Muscle layer of duodenum (tissue), 2 donors: ENCODE results near the gene CRYGB.
"Not testable (repeated sequence)": the region's sequence is repeated elsewhere in the genome, so short reads cannot be mapped to it uniquely, and the experiment has no call there.

Source experiments
- H3K27ac ChIP-seq: one replicate; pipeline ENCODE4 v1.7.0; 2013; ENCODE audit warnings: mild to moderate bottlenecking, low read length
- H3K27me3 ChIP-seq: one replicate; pipeline ENCODE4 v1.7.0; 2013; ENCODE audit warnings: low read depth, mild to moderate bottlenecking, control low read depth, low read length
- H3K36me3 ChIP-seq, 2 donors: one replicate each; pipeline ENCODE4 v1.7.0; 2013; ENCODE audit warnings: low read length in 2 of 2, control low read depth in 1 of 2, mild to moderate bottlenecking in 1 of 2; ENCODE audit not compliant: insufficient read depth in 2 of 2, control insufficient read depth in 1 of 2
- H3K4me1 ChIP-seq, 2 donors: one replicate each; pipeline ENCODE4 v1.7.0; 2013; ENCODE audit warnings: low read length in 2 of 2, mild to moderate bottlenecking in 2 of 2, control low read depth in 1 of 2, moderate library complexity in 1 of 2; ENCODE audit not compliant: insufficient read depth in 2 of 2, control insufficient read depth in 1 of 2
- H3K4me3 ChIP-seq, 2 donors: one replicate each; pipeline ENCODE4 v1.7.0; 2013; ENCODE audit warnings: low read length in 2 of 2, low read depth in 1 of 2, mild to moderate bottlenecking in 1 of 2
- H3K9me3 ChIP-seq, 2 donors: one replicate each; pipeline ENCODE4 v1.7.0; 2013; ENCODE audit warnings: low read length in 2 of 2, control low read depth in 1 of 2, mild to moderate bottlenecking in 1 of 2; ENCODE audit not compliant: control insufficient read depth in 1 of 2
- donor health status: healthy.

Gene CRYGB

DNA sequence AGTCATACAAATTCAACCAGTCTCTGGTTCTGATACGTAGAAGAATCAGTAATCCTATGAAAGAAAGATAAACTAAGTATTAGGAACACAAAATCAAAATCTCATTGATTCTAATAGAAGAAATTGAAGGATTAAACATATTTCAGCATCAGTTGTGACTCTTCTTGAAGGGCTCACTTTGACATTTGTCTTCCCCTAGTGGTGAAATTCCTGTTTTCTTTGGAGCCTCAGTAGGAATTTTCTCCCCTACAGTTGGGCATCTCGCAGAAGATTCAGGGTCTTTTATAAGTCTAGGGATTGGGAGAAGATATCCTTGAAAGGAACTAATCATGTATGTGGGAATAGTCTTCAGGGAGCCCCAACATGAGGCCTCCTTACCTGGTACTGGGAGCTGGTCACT, 2.8 kb upstream of the CRYGB start:
- Histone ChIP-seq H3K27ac (no peak overlapping the region), H3K9me3 (peaks cover 0 to 6% of the 10 kb centered on the region in 2 donors), H3K36me3 (no peaks in the 10 kb centered on the region), H3K27me3 (no peaks in the 10 kb centered on the region), H3K4me1 (no peaks in the 10 kb centered on the region), H3K4me3 (no peak overlapping the region)

DNA sequence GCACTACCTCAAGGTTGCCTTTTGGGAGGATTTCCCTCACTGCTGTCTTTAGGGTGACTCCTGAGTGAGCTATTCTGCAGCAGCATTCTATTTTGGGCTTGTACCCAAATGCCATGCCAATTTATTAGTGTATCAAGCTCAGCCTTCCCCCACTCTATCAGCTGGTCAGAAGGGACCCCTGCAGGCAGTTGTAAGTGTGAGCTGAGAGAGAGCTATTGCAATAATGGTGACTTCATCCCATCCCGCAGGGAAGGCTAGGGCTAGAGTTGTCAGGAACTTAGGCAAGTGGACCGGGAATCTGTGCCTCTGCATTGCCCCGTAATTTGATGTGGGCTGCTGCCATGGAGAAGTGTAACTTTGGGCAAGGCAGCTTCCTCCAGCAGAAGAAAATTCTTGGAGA, 1.8 kb upstream of the CRYGB start:
- H3K9me3 ChIP-seq: peaks cover 0 to 6% of the 10 kb centered on the region in 2 donors
- H3K4me3 ChIP-seq: no peak overlapping the region

DNA sequence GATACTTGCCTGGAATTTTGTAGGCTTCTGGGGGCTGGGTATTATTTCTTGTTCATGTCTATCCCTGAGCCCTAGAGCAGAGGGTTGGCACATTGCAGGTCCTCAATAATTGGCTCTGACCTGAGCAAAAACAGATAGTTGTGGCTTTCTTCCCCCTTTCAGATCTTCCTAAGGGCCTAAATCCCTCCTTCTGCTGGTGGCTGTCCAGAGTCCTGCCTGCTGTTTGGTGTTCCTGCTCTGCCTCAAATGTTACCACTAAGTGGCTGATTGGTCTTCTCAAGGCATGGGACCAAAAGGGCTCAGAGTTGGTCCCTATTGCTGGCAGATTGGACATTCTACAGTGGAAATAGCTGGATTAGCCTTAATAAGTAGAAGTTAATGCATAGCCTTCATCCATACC, 1.1 kb upstream of the CRYGB start:
- H3K4me3 ChIP-seq: no peak overlapping the region

More for the DNA sequence above, 1.8 kb upstream of the CRYGB start:
- Histone ChIP-seq H3K27me3 (no peaks in the 10 kb centered on the region), H3K36me3 (no peaks in the 10 kb centered on the region), H3K4me1 (no peaks in the 10 kb centered on the region), H3K27ac (no peak overlapping the region)

DNA sequence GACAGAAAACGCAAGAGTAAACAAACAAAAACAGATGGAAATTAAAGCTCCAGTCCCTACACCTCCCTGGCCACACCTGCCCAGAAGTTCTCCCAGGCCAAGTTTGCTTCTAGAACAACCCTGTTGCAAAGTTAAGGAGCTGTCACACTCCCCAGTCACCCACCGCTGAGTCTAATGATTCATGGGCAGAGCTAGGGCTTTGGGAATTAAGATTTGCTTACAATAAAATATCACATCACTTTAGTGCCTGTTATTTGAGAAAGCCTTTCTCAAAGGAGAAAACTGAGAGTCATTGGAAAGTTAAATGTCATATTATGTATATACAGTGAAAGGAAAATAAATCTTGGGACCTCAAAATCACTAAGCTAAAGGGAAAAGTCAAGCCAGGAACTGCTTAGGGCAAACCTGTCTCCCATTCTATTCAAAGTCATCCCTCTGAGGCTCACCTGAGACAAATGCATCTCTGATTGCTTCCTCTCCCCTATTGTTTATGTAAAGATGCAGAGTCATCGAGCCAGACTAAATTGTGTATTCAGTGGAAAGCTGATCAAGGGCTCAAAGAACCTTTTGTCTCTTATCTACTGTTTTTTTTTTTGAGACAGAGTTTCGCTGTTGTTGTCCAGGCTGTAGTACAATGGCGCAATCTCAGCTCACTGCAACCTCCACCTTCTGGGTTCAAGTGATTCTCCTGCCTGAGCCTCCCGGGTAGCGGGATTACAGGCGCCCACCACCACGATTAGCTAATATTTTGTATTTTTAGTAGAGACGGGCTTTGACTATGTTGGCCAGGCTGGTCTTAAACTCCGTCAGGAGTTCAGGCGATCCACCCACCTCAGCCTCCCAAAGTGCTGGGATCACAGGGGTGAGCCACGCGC, 2.8 kb downstream of the CRYGB start:
- Histone ChIP-seq H3K36me3 (no peaks in the 10 kb centered on the region), H3K27ac (no peak overlapping the region), H3K4me3 (no peak overlapping the region), H3K9me3 (peaks cover 0 to 2% of the 10 kb centered on the region in 2 donors), H3K27me3 (no peaks in the 10 kb centered on the region), H3K4me1 (no peaks in the 10 kb centered on the region)

More for the DNA sequence above, 1.1 kb upstream of the CRYGB start:
- Histone ChIP-seq H3K36me3 (no peaks in the 10 kb centered on the region), H3K4me1 (no peaks in the 10 kb centered on the region), H3K9me3 (peaks cover 0 to 6% of the 10 kb centered on the region in 2 donors), H3K27me3 (no peaks in the 10 kb centered on the region), H3K27ac (no peak overlapping the region)

DNA sequence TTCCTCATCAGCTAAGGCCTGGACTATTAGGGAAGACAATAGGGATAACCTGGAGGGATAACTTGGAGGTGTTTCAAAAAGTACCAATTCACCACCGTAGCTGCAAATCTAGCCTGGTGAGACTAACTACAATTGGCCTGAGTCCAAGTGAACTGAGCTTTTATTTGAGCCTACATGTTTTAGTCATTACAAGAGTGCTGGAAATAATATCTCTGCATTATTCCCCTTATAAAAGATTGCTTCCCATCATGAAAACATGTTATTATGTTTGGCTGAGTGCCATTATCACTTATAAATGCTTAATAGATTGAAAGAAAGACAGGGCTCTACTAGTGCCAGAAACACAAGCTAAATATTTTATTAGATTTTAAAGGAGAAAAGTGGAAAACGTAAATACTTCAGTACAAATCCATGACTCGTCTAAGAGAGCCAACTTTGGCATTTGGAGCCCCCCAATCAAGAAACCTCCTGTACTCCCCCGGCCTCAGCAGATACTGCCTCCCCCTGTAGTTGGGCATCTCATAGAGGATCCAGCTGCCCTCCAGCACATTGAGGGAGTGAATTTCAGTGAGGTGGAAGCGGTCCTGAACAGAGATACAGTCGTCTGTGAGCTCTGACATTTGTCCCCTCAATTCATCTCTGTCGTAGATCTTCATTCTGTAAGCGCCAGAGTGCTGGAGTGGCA, 3.6 kb downstream of the CRYGB start:
- H3K4me1 ChIP-seq: no peaks in the 10 kb centered on the region
- H3K27ac ChIP-seq: no peak overlapping the region
- peaks cover 0 to 4% of the 10 kb centered on the region in 2 donors for H3K9me3 ChIP-seq
- H3K4me3 ChIP-seq: no peak overlapping the region
- H3K36me3 ChIP-seq: no peaks in the 10 kb centered on the region
- no peaks in the 10 kb centered on the region for H3K27me3 ChIP-seq

DNA sequence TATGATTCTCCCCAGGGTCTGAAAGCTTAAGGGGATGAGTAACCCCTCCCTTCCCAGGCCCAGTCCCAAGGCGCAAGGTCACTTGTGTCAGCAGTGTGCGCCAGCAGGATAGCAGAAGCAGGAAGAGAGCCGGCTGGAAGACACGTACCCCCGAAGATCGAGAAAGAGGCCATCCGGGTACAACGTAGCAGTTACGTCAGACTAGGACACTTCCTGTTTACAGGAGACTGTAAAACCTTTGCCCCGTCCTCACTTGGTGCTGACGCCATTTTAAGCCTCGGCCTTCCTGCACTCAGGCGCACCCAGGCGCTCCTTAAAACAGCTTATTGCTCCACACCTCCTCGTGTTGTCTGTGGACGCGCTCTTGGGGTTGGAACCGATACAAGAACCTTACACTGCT, 6.5 kb downstream of the CRYGB start:
- Histone ChIP-seq H3K27me3 (no peaks in the 10 kb centered on the region), H3K27ac (no peak overlapping the region), H3K4me1 (no peaks in the 10 kb centered on the region), H3K9me3 (peaks cover 0 to 4% of the 10 kb centered on the region in 2 donors), H3K36me3 (no peaks in the 10 kb centered on the region), H3K4me3 (no peak overlapping the region)

DNA sequence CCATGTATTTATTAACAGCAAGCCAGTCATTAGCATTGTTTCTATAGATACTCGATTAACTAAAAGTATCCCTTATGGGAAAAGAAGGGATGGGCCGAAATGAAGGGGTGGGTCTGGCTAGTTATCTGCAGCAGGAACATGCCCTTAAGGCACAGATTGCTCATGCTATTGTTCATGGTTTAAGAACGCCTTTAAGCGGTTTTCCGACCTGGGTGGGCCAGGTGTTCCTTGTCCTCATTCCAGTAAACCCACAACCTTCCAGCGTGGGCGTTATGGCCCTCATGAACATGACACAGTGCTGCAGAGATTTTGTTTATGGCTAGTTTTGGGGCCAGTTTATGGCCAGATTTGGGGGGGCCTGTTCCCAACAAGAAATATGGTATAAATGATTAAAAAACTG, 7.6 kb downstream of the CRYGB start:
- H3K27ac ChIP-seq, H3K4me1 ChIP-seq, H3K9me3 ChIP-seq, H3K27me3 ChIP-seq, H3K4me3 ChIP-seq, H3K36me3 ChIP-seq: not testable (repeated sequence)

DNA sequence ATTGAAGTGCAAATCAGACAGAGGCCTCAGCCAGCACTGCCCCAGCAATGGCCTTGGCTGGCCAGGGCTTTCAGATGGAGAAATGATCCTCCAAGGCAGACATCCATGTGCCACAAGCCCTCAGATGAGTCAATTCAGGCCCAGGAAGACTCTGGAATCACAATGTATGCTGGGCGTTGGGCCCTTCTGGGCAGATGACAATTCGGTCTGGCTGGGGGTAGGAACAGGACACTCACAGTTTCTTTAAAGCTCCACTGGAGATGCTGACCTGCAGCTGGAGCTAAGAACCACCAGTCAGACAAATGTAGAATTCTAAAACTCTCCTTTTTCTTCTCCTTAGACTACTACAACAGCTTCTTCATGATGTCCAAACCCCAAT, 9.3 kb downstream of the CRYGB start:
- H3K4me1 ChIP-seq: no peaks in the 10 kb centered on the region
- peaks cover 0 to 4% of the 10 kb centered on the region in 2 donors for H3K9me3 ChIP-seq
- no peaks in the 10 kb centered on the region for H3K27me3 ChIP-seq
- H3K36me3 ChIP-seq: no peaks in the 10 kb centered on the region
- H3K4me3 ChIP-seq: no peak overlapping the region
- no peak overlapping the region for H3K27ac ChIP-seq

DNA sequence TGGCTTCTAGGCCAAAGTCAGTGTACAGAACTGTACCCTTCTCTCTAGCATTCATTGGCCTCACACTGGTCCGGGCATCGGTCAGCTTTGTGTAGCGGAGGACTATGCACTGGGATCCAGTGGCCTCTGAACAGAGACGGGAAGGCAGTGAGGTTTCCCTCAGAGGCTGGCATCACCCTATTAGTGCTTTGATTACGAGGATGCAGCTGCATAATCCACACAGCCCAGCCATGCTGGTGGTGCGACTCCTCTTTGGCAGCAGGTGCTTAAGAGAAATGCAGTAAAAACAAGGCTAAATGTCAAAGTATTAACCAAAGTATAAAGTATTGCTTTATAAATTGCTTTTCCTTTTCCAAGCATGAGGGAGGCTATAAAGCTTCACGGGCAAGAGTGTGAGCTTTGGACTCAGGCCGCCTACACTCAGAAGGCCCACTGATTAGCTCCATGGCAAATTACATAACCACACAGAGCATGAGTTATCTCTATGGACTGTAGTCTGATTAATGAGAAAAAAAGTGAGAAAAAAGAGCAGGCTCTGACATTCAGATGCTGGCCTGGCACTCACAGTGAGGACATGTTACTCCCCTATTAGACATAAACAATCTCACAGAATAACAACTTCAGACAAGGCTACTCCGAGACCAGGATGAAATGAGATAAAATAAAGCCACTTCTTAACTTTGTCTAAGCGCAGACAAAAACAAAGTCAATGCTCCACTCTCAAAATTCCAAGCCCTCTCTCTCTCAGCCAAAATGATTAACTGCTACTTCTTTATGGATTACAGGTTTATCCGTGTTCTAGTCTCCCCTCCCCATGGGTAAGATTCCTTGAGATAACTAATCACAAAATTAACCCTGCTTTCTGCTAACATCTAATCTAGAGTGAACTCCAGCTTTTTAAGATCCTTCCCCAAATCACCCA, 9.9 kb downstream of the CRYGB start:
- Histone ChIP-seq H3K36me3 (no peaks in the 10 kb centered on the region), H3K9me3 (peaks cover 0 to 4% of the 10 kb centered on the region in 2 donors), H3K4me3 (no peak overlapping the region), H3K4me1 (no peaks in the 10 kb centered on the region), H3K27ac (no peak overlapping the region), H3K27me3 (no peaks in the 10 kb centered on the region)

DNA sequence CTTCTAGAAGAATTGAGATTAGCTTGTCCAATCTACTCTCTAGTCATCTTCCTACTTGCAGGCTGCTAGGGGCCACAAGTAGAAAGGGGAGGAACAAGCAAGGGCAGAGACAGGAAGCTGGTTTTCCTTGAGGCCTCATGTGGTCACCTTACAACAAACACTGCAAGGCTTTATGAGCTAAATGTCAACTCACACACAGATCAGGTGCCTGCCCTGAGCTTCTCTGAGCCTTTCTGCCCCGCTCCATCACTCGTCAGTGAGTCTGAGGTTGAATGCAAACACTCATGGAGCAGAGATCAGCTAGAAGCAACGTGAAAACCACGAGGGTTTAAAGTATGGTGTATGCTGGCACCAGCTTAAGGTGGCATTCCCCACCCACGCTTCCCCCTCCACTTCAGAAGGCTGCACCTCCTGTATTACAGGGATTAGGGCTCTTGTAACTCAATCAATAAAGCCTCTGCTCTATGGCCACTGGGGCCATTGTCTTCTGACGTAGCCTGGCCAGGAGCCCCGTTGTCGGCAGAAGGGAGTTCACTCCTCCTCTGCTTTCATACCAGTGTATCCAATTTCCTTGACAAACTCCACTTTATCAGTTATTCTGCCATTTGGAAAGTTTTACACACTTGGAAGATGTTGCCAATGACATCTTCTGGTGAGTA, 10.9 kb downstream of the CRYGB start:
- H3K36me3 ChIP-seq: no peaks in the 10 kb centered on the region
- peaks cover 0 to 4% of the 10 kb centered on the region in 2 donors for H3K9me3 ChIP-seq
- no peak overlapping the region for H3K4me3 ChIP-seq
- H3K27me3 ChIP-seq: no peaks in the 10 kb centered on the region
- H3K27ac ChIP-seq: no peak overlapping the region
- H3K4me1 ChIP-seq: no peaks in the 10 kb centered on the region
